WTC11 (cell line): ENCODE data around the gene MTA1.

ENCODE experiments used
- CREB1 ChIP-seq: sonication (generic); formaldehyde crosslinking; IDR thresholded peaks from 2 replicates; pipeline ENCODE4 v1.8.0; 2023; ENCODE audit warnings: mild to moderate bottlenecking, missing genetic modification reagents
- ESRRA ChIP-seq: sonication (generic); formaldehyde crosslinking; IDR thresholded peaks from 2 replicates; pipeline ENCODE4 v1.8.1; 2022; ENCODE audit warnings: mild to moderate bottlenecking, missing genetic modification reagents, borderline replicate concordance
- FOXK1 ChIP-seq: sonication (generic); formaldehyde crosslinking; IDR thresholded peaks from 2 replicates; pipeline ENCODE4 v1.8.0; 2022; ENCODE audit warnings: mild to moderate bottlenecking, moderate library complexity, missing genetic modification reagents
- TP53 ChIP-seq: sonication (generic); formaldehyde crosslinking; IDR thresholded peaks from 2 replicates; pipeline ENCODE4 v1.8.1; 2023; ENCODE audit warnings: mild to moderate bottlenecking, missing genetic modification reagents
- USF2 ChIP-seq: sonication (generic); formaldehyde crosslinking; IDR thresholded peaks from 2 replicates; pipeline ENCODE4 v1.8.1; 2023; ENCODE audit warnings: mild to moderate bottlenecking, missing genetic modification reagents, moderate library complexity
- ZNF232 ChIP-seq: sonication (generic); formaldehyde crosslinking; IDR thresholded peaks from 2 replicates; pipeline ENCODE4 v1.8.0; 2022; ENCODE audit warnings: mild to moderate bottlenecking, missing genetic modification reagents
- TF ChIP-seq, protein P1 (sequence below): fragments of 200-600 bp; IDR thresholded peaks from 2 replicates; pipeline ENCODE4 v1.8.0; 2022; ENCODE audit warnings: antibody characterized with exemption

- TF ChIP-seq ESRRA (CRISPR knock-in tag), result no peak
- TF ChIP-seq, protein P1, sequence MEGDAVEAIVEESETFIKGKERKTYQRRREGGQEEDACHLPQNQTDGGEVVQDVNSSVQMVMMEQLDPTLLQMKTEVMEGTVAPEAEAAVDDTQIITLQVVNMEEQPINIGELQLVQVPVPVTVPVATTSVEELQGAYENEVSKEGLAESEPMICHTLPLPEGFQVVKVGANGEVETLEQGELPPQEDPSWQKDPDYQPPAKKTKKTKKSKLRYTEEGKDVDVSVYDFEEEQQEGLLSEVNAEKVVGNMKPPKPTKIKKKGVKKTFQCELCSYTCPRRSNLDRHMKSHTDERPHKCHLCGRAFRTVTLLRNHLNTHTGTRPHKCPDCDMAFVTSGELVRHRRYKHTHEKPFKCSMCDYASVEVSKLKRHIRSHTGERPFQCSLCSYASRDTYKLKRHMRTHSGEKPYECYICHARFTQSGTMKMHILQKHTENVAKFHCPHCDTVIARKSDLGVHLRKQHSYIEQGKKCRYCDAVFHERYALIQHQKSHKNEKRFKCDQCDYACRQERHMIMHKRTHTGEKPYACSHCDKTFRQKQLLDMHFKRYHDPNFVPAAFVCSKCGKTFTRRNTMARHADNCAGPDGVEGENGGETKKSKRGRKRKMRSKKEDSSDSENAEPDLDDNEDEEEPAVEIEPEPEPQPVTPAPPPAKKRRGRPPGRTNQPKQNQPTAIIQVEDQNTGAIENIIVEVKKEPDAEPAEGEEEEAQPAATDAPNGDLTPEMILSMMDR, result no peak
- no peak for TF ChIP-seq TP53 (CRISPR knock-in tag)
- no peak for TF ChIP-seq ZNF232 (CRISPR knock-in tag)
- no peak for TF ChIP-seq CREB1 (CRISPR knock-in tag)
- TF ChIP-seq USF2 (CRISPR knock-in tag), result no peak
- no peak for TF ChIP-seq FOXK1 (CRISPR knock-in tag)
Measured at GRCh38 chr14:105450123-105450505, 30.5 kb downstream of the MTA1 start.
